MCF 10A (cell line): Measurements from ENCODE around the gene DCTN2. TPM values are rescaled to one million over a fixed set of nuclear protein-coding genes. Genes with fewer than 3 reads are reported as not detected.
A peak's percentile ranks its signal among the peaks of the same experiment; 100 is the strongest.

Experiments used
- BruUV-seq: library from RNA; stranded (reverse); fragments of 400-500 nt; replicated peaks from 2 replicates; lab custom pipeline; 2021; lab: Mats Ljungman, UMichigan
- CTCF ChIA-PET: fragments of 300-600 bp; sonication (Branson Sonifier 250); formaldehyde crosslinking; extraction: SDS; loops from one replicate; lab custom pipeline; 2021; ENCODE audit warnings: antibody characterized with exemption, inconsistent platforms; lab: Yijun Ruan, JAX
- POLR2A ChIA-PET: fragments of 300-600, 350-650 bp; sonication (Branson Sonifier 250); formaldehyde crosslinking; extraction: SDS; loops from one replicate; lab custom pipeline; 2020; ENCODE audit warnings: antibody characterized with exemption, inconsistent platforms; lab: Yijun Ruan, JAX
- DNase-seq: peaks from one replicate; pipeline ENCODE4 v3.0.0-alpha.2; 2018; ENCODE audit not compliant: unreplicated experiment
- H3K27ac Mint-ChIP-seq: one replicate; pipeline ENCODE4 v1.8.0; 2022; ENCODE audit warnings: mild to moderate bottlenecking, low read depth, mixed read lengths; ENCODE audit not compliant: unreplicated experiment
- H3K27me3 Mint-ChIP-seq: one replicate; pipeline ENCODE4 v1.8.0; 2022; ENCODE audit warnings: mixed read lengths; ENCODE audit not compliant: insufficient read depth, unreplicated experiment
- H3K36me3 Mint-ChIP-seq: one replicate; pipeline ENCODE4 v1.8.0; 2022; ENCODE audit warnings: mild to moderate bottlenecking, moderate library complexity, mixed read lengths; ENCODE audit not compliant: insufficient read depth, unreplicated experiment
- H3K4me1 Mint-ChIP-seq: one replicate; pipeline ENCODE4 v1.8.0; 2022; ENCODE audit warnings: mixed read lengths; ENCODE audit not compliant: insufficient read depth, unreplicated experiment
- H3K4me3 Mint-ChIP-seq: one replicate; pipeline ENCODE4 v1.8.0; 2022; ENCODE audit warnings: mild to moderate bottlenecking, moderate library complexity, mixed read lengths; ENCODE audit not compliant: unreplicated experiment
- H3K9me3 Mint-ChIP-seq: one replicate; pipeline ENCODE4 v1.8.0; 2022; ENCODE audit warnings: mixed read lengths; ENCODE audit not compliant: unreplicated experiment
- intact Hi-C: fragments of 100-400 bp; cut with micrococcal nuclease; formaldehyde crosslinking; loops from 2 replicates; pipeline ENCODE4 v1.14.1; 2022
- total RNA-seq: library from RNA; stranded (reverse); gene quantifications from 2 replicates; pipeline ENCODE4 v1.2.3, GENCODE V29; 2022
- TF ChIP-seq, protein P1 (sequence below): fragments of 200-600 bp; IDR thresholded peaks from one replicate; pipeline ENCODE4 v1.8.0; 2022; ENCODE audit warnings: antibody characterized with exemption, mild to moderate bottlenecking; ENCODE audit not compliant: unreplicated experiment

The DCTN2 gene
- total RNA-seq, 1 experiment from 2014 or later = 149 TPM

DNA sequence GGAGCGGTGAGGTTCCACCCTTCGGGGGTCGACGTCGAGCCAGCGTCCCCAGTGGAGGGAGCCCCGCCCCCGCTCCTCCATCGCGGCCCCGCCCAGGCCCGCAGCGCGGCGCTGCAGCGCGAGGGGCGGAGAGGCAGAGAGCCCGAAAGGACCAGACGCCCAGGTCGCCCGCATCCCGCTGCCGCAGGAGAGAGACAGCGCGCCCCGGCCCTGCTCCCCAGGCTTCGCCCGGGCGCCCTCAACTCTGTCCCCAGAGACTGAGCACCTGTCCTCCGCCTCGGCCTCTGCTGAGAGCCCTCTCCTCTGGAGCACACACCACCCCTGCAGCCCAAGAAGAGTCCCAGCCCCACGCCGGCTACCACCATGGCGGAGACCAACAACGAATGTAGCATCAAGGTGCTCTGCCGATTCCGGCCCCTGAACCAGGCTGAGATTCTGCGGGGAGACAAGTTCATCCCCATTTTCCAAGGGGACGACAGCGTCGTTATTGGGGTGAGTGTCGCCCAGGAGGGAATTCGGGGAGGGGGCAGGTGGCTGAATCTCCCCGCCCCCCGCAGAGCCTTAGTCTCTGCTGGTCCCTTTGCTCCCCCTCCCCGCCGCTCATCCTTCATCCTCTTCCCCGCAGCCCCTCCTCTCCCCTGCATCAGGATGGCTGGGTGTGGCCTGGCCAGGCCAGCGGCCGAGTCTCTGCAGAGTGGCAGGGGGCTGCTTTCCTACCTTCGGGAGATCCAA is 3.1 kb upstream of the DCTN2 start, which contains the start of gene KIF5A:
TSS of gene KIF5A (plus strand) at position 136 of the 732 bp plus-strand sequence. CDS start at position 364, 228 bp downstream.
- Mint-ChIP-seq H3K4me3 (no peak within 1 kb of the TSS), H3K27me3 (peaks cover 9% of the 10 kb centered on the region)

DNA sequence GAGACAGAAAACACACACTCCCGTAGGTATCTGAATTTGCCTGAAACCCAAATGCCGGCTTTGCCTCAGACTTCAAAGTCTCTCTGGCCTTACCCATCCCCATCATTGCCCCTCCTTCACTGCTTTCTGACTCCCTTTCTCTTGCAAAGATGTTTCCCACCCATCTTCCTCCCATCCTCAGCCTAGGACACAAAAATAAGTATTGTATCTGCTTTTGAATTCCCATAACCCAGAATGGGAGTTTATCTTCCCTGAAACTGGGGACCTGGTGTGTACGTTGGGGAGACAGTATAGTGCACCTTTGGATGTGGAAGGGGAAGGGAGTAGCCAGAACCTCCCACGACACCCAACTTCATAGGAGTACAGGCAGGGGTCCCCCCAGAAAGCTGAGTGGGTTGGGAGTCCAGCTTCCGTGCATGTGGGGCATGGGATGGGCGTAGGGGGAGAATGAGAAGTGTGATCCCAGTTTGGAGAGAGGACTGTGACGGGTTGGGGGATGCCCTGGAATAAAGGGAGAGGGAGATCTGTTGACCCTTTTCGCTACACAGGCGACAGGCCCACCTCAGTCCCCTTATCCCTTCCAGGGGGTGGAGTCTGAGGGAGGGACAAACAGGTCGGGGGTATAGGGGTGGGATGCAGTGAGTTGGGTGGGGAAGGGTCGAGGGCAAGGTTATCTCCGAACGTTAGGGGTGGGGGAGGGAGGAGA is 2.4 kb upstream of the DCTN2 start:
- Mint-ChIP-seq H3K4me3 (no peak overlapping the region), H3K4me1 (peaks cover 32% of the 10 kb centered on the region), H3K27me3 (peaks cover 9% of the 10 kb centered on the region), H3K9me3 (no peaks in the 10 kb centered on the region), H3K27ac (no peak overlapping the region), H3K36me3 (no peaks in the 10 kb centered on the region)
- CTCF ChIA-PET = interaction anchor here (0.6 kb wide), 1 partner anchor 34 kb away, joined by 3 read pairs; no protein-coding TSS in a partner anchor
- no peak for DNase-seq
- no TSS peak for BruUV-seq
- intact Hi-C loops = no loop called here
- POLR2A ChIA-PET = no interaction called here
- TF ChIP-seq, protein P1, sequence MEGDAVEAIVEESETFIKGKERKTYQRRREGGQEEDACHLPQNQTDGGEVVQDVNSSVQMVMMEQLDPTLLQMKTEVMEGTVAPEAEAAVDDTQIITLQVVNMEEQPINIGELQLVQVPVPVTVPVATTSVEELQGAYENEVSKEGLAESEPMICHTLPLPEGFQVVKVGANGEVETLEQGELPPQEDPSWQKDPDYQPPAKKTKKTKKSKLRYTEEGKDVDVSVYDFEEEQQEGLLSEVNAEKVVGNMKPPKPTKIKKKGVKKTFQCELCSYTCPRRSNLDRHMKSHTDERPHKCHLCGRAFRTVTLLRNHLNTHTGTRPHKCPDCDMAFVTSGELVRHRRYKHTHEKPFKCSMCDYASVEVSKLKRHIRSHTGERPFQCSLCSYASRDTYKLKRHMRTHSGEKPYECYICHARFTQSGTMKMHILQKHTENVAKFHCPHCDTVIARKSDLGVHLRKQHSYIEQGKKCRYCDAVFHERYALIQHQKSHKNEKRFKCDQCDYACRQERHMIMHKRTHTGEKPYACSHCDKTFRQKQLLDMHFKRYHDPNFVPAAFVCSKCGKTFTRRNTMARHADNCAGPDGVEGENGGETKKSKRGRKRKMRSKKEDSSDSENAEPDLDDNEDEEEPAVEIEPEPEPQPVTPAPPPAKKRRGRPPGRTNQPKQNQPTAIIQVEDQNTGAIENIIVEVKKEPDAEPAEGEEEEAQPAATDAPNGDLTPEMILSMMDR = no peak

More for the DNA sequence above, 3.1 kb upstream of the DCTN2 start, which contains the start of gene KIF5A:
- Mint-ChIP-seq H3K27ac (no peak within 1 kb of the TSS), H3K36me3 (no peaks in the 10 kb centered on the region), H3K9me3 (no peaks in the 10 kb centered on the region), H3K4me1 (peaks cover 26% of the 10 kb centered on the region)
- no TSS peak for BruUV-seq
- intact Hi-C loops = no loop called here
- TF ChIP-seq, protein P1 = no peak
- no peak for DNase-seq
- POLR2A ChIA-PET = no interaction called here
- CTCF ChIA-PET = interaction anchor here (0.6 kb wide), 1 partner anchor 33 kb away, joined by 3 read pairs; no protein-coding TSS in a partner anchor

GRCh38 chr12:57548488-57548887 is 1.5 kb upstream of the DCTN2 start:
- CTCF ChIA-PET = no interaction called here
- no peak for DNase-seq
- Mint-ChIP-seq H3K4me1 (peaks cover 32% of the 10 kb centered on the region), H3K27me3 (peaks cover 3% of the 10 kb centered on the region), H3K27ac (no peak overlapping the region), H3K4me3 (no peak overlapping the region), H3K9me3 (no peaks in the 10 kb centered on the region), H3K36me3 (no peaks in the 10 kb centered on the region)
- POLR2A ChIA-PET = interaction anchor here (0.5 kb wide), 1 partner anchor 13 kb away, joined by 4 read pairs; no protein-coding TSS in a partner anchor
- BruUV-seq = no TSS peak
- TF ChIP-seq, protein P1 = no peak
- intact Hi-C loops = no loop called here

- no peaks in the 10 kb centered on the region for H3K27me3 Mint-ChIP-seq
- no peak for DNase-seq
- H3K4me3 Mint-ChIP-seq = peak overlapping the region; percentile 93
- BruUV-seq = no TSS peak
- H3K27ac Mint-ChIP-seq = no peak overlapping the region
- peaks cover 4% of the 10 kb centered on the region for H3K36me3 Mint-ChIP-seq
- ChIA-PET CTCF (no interaction called here), POLR2A (no interaction called here)
- TF ChIP-seq, protein P1 = no peak
- intact Hi-C loops = no loop called here
- H3K4me1 Mint-ChIP-seq = peaks cover 32% of the 10 kb centered on the region
- no peaks in the 10 kb centered on the region for H3K9me3 Mint-ChIP-seq
Observed at GRCh38 chr12:57548013-57548315, 972 bp upstream of the DCTN2 start.
